ENCODE results near the gene WDR62. TPM values are rescaled to one million over a fixed set of nuclear protein-coding genes. Genes with fewer than 3 reads are reported as not detected.

Gene WDR62
- polyA plus RNA-seq, 1 donor (not counting 4 experiments of a cell fraction or from before 2014, with no cell fraction given): 2.3 TPM

DNA sequence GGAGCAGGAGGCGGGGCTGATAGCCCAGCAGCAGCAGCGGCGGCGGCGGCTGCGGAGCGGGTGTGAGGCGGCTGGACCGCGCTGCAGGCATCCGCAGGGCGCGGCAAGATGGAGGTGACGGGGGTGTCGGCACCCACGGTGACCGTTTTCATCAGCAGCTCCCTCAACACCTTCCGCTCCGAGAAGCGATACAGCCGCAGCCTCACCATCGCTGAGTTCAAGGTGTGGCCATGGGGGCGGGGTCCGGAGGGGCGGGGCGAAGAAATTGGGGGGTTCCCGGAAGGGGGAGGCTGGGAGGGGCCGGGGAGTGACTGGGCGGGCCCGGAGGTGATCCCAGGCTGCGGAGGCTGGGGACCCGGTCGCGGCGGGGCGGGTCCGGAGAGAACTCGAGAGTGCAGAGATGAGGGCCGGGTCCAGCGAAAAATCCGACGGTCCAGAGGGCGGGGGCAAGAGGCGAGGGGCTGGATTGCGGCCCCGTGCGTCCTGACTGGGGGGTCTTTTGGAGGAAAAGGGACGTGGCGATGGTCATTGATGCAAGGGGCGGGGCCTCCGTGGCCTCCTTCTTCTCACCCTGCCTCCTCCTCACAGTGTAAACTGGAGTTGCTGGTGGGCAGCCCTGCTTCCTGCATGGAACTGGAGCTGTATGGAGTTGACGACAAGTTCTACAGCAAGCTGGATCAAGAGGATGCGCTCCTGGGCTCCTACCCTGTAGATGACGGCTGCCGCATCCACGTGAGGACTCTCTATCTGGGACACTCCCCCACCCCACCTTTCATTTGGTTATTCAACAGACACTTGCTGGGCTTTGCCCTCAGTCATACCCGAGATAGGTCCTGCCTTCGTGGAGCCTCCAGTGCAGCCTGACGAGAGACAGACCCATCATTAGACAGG lies 61.0 kb downstream of the WDR62 start, which contains the start of gene TBCB:
TBCB (plus strand) TSS at position 16 of the 891 bp plus-strand sequence; CDS start at position 109, 93 bp downstream.
- no peaks in the 10 kb centered on the region for H3K27me3 ChIP-seq (ENCODE audit: control insufficient read depth, extremely low read depth, insufficient read depth, low read length)
- peaks cover 3% of the 10 kb centered on the region for H4K20me1 ChIP-seq (ENCODE audit: control insufficient read depth, extremely low read depth, insufficient read depth, low read length)
- peak within 1 kb of the TSS; percentile 83 to 97 (median 94) for H3K4me3 ChIP-seq (ENCODE audit: control insufficient read depth in 2 of 3, extremely low read depth in 1 of 3, insufficient read depth in 2 of 3, low read depth in 1 of 3, low read length in 3 of 3)
- peaks cover 21 to 22% of the 10 kb centered on the region in 2 experiments for H3K36me3 ChIP-seq (ENCODE audit: control insufficient read depth in 2 of 2, extremely low read depth in 1 of 2, insufficient read depth in 2 of 2, low read length in 2 of 2)
- peaks cover 10% of the 10 kb centered on the region for H3K4me1 ChIP-seq (ENCODE audit: control insufficient read depth, extremely low read depth, insufficient read depth, low read length)
- H3K27ac ChIP-seq (ENCODE audit: control insufficient read depth, insufficient read depth, low read length): peak within 1 kb of the TSS; percentile 90
- peak within 1 kb of the TSS; percentile 91 for H2AFZ ChIP-seq (ENCODE audit: control insufficient read depth, low read length)
- no peaks in the 10 kb centered on the region for H3K9me1 ChIP-seq (ENCODE audit: control insufficient read depth, extremely low read depth, insufficient read depth, low read length)
- peak within 1 kb of the TSS; percentile 97 for H3K4me2 ChIP-seq (ENCODE audit: control insufficient read depth, extremely low read depth, insufficient read depth, low read depth, low read length)
- TF ChIP-seq EZH2 (IDR thresholded peaks at IDR 0.05; ENCODE audit: low read length): no peak
- TF ChIP-seq, protein P1, sequence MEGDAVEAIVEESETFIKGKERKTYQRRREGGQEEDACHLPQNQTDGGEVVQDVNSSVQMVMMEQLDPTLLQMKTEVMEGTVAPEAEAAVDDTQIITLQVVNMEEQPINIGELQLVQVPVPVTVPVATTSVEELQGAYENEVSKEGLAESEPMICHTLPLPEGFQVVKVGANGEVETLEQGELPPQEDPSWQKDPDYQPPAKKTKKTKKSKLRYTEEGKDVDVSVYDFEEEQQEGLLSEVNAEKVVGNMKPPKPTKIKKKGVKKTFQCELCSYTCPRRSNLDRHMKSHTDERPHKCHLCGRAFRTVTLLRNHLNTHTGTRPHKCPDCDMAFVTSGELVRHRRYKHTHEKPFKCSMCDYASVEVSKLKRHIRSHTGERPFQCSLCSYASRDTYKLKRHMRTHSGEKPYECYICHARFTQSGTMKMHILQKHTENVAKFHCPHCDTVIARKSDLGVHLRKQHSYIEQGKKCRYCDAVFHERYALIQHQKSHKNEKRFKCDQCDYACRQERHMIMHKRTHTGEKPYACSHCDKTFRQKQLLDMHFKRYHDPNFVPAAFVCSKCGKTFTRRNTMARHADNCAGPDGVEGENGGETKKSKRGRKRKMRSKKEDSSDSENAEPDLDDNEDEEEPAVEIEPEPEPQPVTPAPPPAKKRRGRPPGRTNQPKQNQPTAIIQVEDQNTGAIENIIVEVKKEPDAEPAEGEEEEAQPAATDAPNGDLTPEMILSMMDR (optimal IDR thresholded peaks at IDR 0.05 in 1 of 3, IDR thresholded peaks at IDR 0.05 in 1 of 3, conservative IDR thresholded peaks at IDR 0.05 in 1 of 3; ENCODE audit: extremely low read depth in 1 of 3, insufficient read depth in 2 of 3, low read length in 3 of 3): no peak
- dilution Hi-C loops (cut with MboI; ENCODE audit: extremely low pct_ligation_motif_present, low sequenced_read_pairs): no loop called here
- peaks cover 19% of the 10 kb centered on the region for H3K79me2 ChIP-seq (ENCODE audit: control insufficient read depth, insufficient read depth, low read length)
- DNase-seq (ENCODE audit: low read depth, low spot score) (no peak), FAIRE-seq (no peak)
- peak within 1 kb of the TSS; percentile 93 for H3K9ac ChIP-seq (ENCODE audit: control insufficient read depth, extremely low read depth, insufficient read depth, low read length)
- no peaks in the 10 kb centered on the region for H3K9me3 ChIP-seq (ENCODE audit: control insufficient read depth, low read depth, low read length)

DNA sequence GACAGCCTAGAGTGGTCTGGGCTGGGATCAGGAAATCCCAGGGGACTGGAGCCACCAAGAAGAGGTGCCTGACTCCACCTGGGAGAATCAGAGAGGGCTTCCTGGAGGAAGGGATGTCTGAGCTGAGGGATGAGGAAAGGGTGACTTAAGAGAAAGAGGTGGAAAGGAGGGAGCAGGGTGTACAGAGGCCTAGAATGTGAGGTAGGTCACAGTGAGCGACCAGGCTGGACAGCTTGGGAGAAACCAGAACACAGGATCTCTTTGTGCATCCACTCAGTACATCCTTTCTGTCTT lies 61.6 kb downstream of the WDR62 start:
- no peak overlapping the region for H2AFZ ChIP-seq (ENCODE audit: control insufficient read depth, low read length)
- TF ChIP-seq EZH2 (IDR thresholded peaks at IDR 0.05; ENCODE audit: low read length): no peak
- TF ChIP-seq, protein P1 (optimal IDR thresholded peaks at IDR 0.05 in 1 of 3, IDR thresholded peaks at IDR 0.05 in 1 of 3, conservative IDR thresholded peaks at IDR 0.05 in 1 of 3; ENCODE audit: extremely low read depth in 1 of 3, insufficient read depth in 2 of 3, low read length in 3 of 3): no peak
- no peak overlapping the region for H3K9ac ChIP-seq (ENCODE audit: control insufficient read depth, extremely low read depth, insufficient read depth, low read length)
- dilution Hi-C loops (cut with MboI; ENCODE audit: extremely low pct_ligation_motif_present, low sequenced_read_pairs): no loop called here
- H3K9me1 ChIP-seq (ENCODE audit: control insufficient read depth, extremely low read depth, insufficient read depth, low read length): no peaks in the 10 kb centered on the region
- H4K20me1 ChIP-seq (ENCODE audit: control insufficient read depth, extremely low read depth, insufficient read depth, low read length): no peaks in the 10 kb centered on the region
- H3K27me3 ChIP-seq (ENCODE audit: control insufficient read depth, extremely low read depth, insufficient read depth, low read length): no peaks in the 10 kb centered on the region
- no peak for DNase-seq (ENCODE audit: low read depth, low spot score)
- peaks cover 10% of the 10 kb centered on the region for H3K4me1 ChIP-seq (ENCODE audit: control insufficient read depth, extremely low read depth, insufficient read depth, low read length)
- no peak for FAIRE-seq
- no peaks in the 10 kb centered on the region for H3K9me3 ChIP-seq (ENCODE audit: control insufficient read depth, low read depth, low read length)
- H3K36me3 ChIP-seq (ENCODE audit: control insufficient read depth in 2 of 2, extremely low read depth in 1 of 2, insufficient read depth in 2 of 2, low read length in 2 of 2): peaks cover 17 to 20% of the 10 kb centered on the region in 2 experiments
- H3K79me2 ChIP-seq (ENCODE audit: control insufficient read depth, insufficient read depth, low read length): peaks cover 19% of the 10 kb centered on the region
- H3K4me2 ChIP-seq (ENCODE audit: control insufficient read depth, extremely low read depth, insufficient read depth, low read depth, low read length): peak overlapping the region; percentile 74
- peak overlapping the region; percentile 82 to 86 (median 83) for H3K4me3 ChIP-seq (ENCODE audit: control insufficient read depth in 2 of 3, extremely low read depth in 1 of 3, insufficient read depth in 2 of 3, low read depth in 1 of 3, low read length in 3 of 3)
- no peak overlapping the region for H3K27ac ChIP-seq (ENCODE audit: control insufficient read depth, insufficient read depth, low read length)
